ENCODE results near the gene ADCY3.

Gene ADCY3

DNA sequence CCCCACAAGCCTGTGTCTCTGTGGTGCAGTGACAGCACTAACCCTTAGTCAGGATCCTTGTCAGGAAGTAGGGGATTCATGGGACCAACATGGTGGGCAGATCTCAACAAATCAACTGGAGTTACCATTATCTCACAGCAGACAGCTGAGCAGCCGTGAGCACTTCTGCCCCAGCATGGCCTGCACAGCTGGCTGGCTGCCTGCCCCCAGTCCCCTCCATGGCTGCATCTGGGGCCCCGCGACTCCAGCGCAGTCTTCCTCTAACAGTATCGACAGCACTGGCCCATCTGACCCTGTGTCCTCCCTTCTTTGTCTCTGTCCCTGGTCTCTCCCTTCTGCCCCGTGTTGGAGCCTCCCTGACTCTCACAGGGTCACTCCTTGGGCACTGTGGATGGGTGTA is 4.7 kb upstream of the ADCY3 start:
- no peak for DNase-seq

DNA sequence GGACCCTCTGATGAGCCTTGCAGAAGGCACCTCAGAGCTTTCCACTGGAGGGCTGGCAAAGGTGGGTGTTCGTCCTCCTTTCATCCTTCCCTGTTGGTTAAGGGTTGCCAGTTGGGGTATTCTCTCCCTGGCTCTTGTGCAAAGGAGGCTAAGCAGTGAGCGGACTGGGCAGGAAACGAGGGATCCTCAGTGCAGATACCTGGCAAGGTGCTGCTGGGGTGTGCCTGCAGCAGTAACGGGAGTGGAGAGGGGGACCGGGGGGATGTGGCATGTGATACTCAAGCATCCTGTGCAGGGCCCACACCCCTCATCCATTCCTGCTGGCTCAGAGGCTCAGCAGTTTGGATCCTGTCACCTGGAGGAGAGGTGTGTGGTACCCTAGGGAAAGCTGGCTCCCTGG is 4.2 kb upstream of the ADCY3 start:
- no peak for DNase-seq

DNA sequence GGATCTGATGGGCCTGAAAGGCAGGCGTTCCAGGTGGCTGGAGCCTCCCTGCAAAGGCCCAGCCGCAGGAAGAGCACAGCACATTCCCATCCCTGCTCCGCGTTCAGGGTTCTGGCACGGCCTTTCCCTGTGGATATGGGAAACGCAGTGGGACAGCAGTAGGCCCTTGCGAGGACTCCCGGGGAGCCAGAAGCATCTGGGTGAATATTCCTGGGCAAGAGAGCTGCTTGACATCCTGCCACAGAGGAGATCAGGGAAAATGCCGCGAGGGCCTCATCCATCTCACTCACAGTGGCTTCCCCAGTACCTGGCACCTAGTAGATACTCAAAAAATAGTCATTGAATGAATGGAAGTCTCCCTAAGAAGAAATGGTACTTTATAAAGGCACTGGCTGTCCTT is 3.1 kb upstream of the ADCY3 start:
- DNase-seq, result no peak

GRCh38 chr2:24922556-24922955 is 2.5 kb upstream of the ADCY3 start:
- no peak for DNase-seq

DNA sequence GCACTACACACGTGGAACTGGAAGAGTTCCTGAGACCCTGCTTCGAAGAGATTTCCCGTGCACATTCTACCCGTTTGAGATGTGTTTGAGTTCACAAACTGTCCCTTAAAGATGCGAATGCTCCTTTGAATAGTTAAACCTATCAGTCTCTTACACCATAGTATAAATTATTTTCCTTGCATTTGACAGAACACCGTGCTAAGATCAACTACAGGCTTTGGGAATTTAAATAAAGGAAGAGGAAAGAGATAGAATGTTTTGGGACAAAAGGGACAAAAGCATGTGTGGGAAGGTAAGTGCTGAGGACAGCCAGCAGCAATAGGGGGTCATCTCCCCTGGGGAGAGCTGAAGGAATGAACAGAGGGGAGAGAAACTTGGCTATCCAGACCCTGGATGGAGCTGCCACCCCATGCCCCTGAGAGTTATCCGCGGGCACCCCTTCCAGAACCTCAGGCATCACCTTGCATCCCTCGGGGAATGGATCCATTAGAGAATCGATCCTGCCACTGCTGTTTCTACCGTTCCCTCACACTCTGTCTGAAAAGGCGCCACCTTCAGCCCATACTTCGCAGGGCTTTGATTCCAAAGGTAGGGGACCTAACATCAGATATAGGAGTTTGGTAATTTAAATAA is 888 bp upstream of the ADCY3 start:
- DNase-seq, result peak; percentile 49

- no peak for DNase-seq
Observed at GRCh38 chr2:24919506-24920097, 435 bp downstream of the ADCY3 start.

DNA sequence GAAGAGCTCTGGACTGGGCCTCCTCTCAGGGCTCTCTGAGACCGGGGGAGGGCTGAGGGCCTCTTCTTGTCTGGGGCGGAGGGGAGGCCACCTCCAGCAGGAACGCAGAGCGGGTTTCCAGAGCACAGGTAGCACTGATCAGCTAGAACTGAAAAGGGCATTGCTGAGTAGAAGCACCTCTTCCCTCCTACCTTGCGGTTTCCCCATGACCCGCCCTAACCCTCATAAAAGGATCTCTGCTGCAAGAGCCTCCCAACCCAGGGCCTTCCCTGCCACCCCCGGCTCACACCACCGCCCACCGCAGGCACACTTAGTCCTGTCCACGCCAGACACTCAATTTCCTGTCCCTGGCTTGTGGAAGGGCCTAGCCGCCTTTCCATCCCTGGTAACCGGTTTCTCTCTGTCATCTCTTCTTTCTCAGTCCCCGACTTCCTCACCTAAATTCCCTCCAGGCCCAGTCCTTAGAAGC is 966 bp downstream of the ADCY3 start:
- no peak for DNase-seq

DNA sequence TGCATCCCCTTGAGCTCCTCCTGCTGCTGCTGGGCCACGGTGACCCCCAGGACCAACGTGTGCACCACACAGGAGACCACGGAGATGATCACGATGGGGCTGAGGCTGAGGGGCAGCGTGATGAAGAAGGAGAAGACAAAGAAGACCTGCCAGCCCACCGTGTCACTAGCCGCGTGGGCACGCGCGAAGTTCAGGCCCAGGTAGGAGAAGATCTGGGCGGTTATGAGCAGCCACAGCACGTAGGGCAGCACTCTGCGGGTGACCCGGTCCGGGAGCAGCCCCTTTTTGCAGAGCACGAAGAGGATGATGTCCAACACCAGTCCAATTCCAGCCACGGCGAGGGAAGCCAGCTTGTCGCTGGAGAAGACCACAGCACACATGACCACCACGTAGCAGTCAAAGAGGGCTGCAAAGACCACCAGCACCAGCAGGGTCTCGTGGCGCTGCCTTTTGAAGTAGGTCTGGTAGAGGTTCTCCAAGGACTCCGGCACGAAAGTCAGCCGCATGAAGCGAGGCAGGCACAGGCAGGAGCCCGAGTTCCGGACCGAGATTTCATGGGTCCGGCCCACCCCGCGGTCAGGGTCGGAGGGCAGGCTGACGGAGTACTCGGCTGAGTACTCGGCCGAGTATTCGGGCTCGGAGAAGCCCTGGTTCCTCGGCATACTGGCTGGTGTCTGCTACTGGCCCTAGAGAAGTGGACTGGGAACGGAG is 1.6 kb downstream of the ADCY3 start:
- DNase-seq, result no peak

DNA sequence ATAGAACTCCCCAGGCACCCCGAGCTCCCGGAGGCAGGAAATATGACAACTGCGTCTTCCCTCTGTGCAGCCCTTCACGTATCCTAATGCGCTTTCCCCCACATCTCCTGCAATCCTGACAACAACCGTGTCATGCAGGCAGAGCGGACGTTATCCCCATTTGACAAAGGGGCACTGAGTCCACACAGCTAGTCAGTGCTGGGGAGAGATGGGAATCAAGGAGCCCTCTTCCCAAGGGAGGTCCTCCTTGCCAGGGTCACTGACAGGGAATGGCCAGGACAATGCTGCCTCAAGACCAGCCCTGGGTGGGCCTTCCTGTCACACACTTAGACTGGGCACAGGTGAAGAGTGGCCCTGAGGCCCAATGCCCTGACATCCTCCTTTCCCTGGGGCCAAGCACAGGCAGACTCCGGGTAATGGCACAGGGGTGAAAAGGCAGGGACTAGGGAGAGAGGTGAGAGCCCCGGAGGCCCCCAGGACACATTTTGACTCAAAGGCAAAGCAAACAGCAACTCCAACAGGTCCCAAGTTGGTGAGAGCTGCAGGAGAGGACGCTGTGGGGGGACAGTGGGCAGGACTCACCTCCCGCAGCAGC is 2.2 kb downstream of the ADCY3 start:
- DNase-seq, result no peak

- no peak for DNase-seq
Observed at GRCh38 chr2:24917086-24917485, 3.0 kb downstream of the ADCY3 start.

- no peak for DNase-seq
Observed at GRCh38 chr2:24915796-24916195, 4.2 kb downstream of the ADCY3 start.

- DNase-seq, result no peak
Observed at GRCh38 chr2:24915175-24915574, 4.9 kb downstream of the ADCY3 start.

DNA sequence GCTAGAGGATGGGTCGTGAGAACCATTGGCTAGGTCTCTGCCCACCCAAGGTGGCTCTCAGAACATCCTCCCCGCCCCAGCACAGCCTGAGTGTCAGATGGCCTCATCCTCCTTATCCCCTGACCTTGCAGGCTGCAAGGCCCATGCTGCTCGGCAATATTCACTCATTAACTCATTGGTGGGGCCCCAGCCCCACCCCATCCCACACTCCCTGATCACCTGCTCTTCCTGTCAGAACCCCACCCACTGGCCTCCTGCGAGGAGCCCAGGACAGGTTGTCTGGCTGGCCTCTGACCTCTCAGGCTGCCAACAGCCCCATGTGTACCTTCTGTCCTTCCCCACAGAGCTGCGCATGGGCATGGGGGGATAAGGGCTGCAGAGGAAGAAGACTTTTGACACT is 5.3 kb downstream of the ADCY3 start:
- no peak for DNase-seq

DNA sequence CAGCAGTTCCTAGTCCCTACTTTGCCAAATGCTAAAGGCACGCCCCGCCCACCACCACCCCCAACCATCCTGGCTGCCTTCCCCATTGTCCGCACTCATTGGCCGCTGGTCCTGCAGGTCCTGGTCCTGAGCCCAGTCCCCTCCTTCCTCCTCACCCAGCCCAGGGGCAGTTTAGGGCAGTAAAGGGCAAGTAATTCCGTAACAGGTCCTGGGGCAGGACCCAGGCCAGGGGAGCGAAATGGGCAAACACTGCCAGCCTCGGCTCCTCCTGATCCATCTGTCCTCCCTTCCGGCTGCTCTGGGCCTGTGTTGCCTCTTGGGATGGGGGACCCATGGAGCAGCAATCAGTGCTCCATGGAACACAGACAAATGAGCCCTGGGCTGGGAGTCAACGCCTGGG is 6.1 kb downstream of the ADCY3 start:
- no peak for DNase-seq

- DNase-seq, result no peak
Observed at GRCh38 chr2:24912986-24913385, 7.1 kb downstream of the ADCY3 start.

- DNase-seq, result no peak
Observed at GRCh38 chr2:24912523-24912922, 7.5 kb downstream of the ADCY3 start.

- no peak for DNase-seq
Observed at GRCh38 chr2:24910245-24910644, 9.8 kb downstream of the ADCY3 start.

DNA sequence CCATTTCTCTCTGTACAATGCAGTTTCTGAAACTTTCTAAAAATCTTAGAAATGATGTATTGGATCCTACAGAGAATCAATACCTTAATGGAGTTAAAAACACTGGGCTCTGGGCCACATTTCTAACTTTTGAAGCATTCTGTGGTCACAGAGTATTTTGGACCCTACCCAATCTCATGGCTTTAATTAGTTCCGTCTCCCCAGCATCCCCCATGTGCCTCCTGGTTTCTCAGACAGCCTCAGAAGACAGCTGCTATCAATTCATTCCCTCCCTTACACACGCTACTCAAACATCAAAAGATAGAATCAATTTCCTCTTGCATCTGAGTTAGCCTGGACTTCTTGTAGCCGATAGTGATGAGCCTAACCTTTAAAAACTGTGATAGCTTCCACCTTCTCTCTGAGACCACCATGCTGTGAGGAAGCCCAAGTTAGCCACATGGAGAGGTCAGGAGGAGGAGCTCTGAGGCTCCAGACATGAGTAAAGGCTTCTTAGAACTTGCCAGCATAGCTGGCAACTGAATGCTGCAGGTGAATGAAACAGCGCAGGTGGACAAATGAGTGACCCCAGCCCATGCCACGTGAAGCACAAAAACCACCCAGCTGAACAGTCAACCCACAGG is 10.4 kb downstream of the ADCY3 start:
- no peak for DNase-seq

DNA sequence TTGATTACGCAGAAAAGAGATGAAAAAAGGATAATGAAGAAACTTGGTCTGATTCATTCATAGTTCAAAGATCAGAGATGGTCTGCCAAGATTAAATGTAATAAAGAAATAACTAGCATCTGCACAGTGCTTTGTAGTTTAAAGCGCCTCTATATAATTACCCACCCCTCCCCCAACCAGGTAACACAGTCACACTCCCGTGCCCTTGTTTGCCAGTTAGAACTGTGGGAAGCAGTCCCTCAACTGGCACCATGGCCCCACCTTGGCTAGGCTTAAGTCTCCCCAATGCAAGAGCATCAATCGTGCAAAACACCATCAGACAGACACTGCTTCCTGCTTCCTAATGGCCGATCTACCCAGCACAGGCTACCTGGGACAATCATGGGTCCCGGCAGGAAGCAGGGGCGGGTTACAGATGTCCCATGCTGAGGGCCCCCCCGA is 11.6 kb downstream of the ADCY3 start:
- DNase-seq, result no peak

GRCh38 chr2:24907116-24907515 is 12.9 kb downstream of the ADCY3 start:
- DNase-seq, result no peak

- no peak for DNase-seq
Observed at GRCh38 chr2:24906466-24906865, 13.6 kb downstream of the ADCY3 start.

DNA sequence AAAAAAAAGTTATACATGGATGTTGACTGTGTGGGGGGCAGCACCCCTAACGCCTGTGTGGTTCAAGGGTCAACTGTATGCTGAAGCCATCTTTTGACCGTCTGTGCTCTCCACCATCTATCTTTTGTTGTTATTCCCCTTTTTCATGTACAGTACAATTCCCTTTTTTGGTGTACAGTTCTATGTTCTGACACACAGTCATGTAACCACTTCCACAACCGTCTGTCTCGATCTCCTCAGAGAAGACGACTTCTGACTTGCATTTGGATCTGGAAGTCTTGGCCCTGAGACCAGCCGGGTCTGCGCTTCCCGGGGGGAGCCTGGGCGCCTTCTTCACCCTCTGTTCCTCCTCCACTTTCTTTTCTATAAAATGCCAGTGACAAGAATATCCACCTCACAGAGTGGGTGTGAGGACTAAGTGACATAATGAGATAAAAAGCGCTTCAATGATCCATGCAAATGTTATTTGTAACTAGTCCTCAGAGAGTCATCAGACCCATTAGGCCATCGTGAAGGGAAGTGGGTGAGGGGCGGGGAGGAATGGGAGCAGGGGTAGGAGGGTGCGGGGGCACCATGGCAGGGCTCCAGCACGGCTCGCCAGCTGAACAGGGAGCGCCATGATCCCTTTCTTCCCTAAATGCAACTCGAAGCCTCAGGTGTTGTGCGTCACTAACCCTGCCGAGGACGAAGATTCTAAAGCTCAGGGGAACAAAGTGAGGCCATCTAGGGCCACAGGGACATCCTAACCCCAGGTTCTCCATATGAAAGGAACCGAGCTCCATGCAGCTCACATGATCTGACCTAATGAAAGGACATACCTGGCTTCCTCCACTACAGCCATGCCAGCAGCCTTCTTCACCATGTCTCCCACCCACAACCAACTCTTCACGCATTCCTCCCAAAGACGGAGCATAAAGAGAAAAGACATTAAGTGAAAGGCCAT is 16.6 kb downstream of the ADCY3 start:
- DNase-seq, result no peak
